CD4-positive, CD25-positive, alpha-beta regulatory T cell (primary cell): Measurements from ENCODE around the gene POLR2H. TPM values are rescaled to one million over a fixed set of nuclear protein-coding genes. Genes with fewer than 3 reads are reported as not detected.

Source experiments
- ATAC-seq, 2 donors: fragments of 150-1000 bp; cut with Tn5 transposase; one replicate each; pipeline ENCODE4 v1.10.0; 2021; ENCODE audit warnings: low read depth in 2 of 2, moderate number of reproducible peaks in 2 of 2, moderate library complexity in 1 of 2
- DNase-seq, 3 donors: peaks; one replicate each; pipeline versions ENCODE4 v3.0.0 to v3.0.0-alpha.2; 2012 to 2022; ENCODE audit warnings: mixed read lengths in 1 of 3
- H3K27ac ChIP-seq: one replicate; pipeline ENCODE4 v1.7.0; 2013; ENCODE audit warnings: mild to moderate bottlenecking, low read length; ENCODE audit not compliant: insufficient read depth, poor library complexity, severe bottlenecking
- H3K27me3 ChIP-seq: one replicate; pipeline ENCODE4 v1.7.0; 2013; ENCODE audit warnings: low read length; ENCODE audit not compliant: control insufficient read depth, insufficient read depth
- H3K36me3 ChIP-seq: one replicate; pipeline ENCODE4 v1.7.0; 2013; ENCODE audit warnings: mild to moderate bottlenecking, low read length, moderate library complexity; ENCODE audit not compliant: control insufficient read depth, insufficient read depth
- H3K4me1 ChIP-seq: 2 replicates; pipeline ENCODE4 v1.7.0; 2013; ENCODE audit warnings: mild to moderate bottlenecking, low read length; ENCODE audit not compliant: insufficient read depth, control insufficient read depth, poor library complexity, severe bottlenecking
- H3K4me3 ChIP-seq: one replicate; pipeline ENCODE4 v1.7.0; 2013; ENCODE audit warnings: low read depth, mild to moderate bottlenecking, low read length, moderate library complexity
- H3K9me3 ChIP-seq, 2 experiments: 1 replicate in 1 of 2; 2 replicates in 1 of 2; pipeline ENCODE4 v1.7.0; 2013; ENCODE audit warnings: low read length in 2 of 2, mild to moderate bottlenecking in 1 of 2, moderate library complexity in 1 of 2; ENCODE audit not compliant: control insufficient read depth in 2 of 2
- H3K27ac Mint-ChIP-seq, 3 donors: one replicate each; pipeline ENCODE4 v1.8.0; 2020 to 2022; ENCODE audit warnings: mild to moderate bottlenecking in 3 of 3, mixed read lengths in 3 of 3, moderate library complexity in 2 of 3
- H3K27me3 Mint-ChIP-seq: one replicate; pipeline ENCODE4 v1.8.0; 2022; ENCODE audit warnings: mild to moderate bottlenecking, mixed read lengths
- H3K36me3 Mint-ChIP-seq: one replicate; pipeline ENCODE4 v1.8.0; 2020; ENCODE audit warnings: mixed read lengths
- H3K4me1 Mint-ChIP-seq, 4 donors: one replicate each; pipeline ENCODE4 v1.8.0; 2020 to 2022; ENCODE audit warnings: mixed read lengths in 4 of 4, mild to moderate bottlenecking in 1 of 4
- H3K4me3 Mint-ChIP-seq, 4 donors: one replicate each; pipeline ENCODE4 v1.8.0; 2020 to 2022; ENCODE audit warnings: mild to moderate bottlenecking in 4 of 4, mixed read lengths in 4 of 4, moderate library complexity in 3 of 4
- H3K9me3 Mint-ChIP-seq, 7 donors: one replicate each; pipeline ENCODE4 v1.8.0; 2020 to 2022; ENCODE audit warnings: mixed read lengths in 7 of 7, mild to moderate bottlenecking in 3 of 7, moderate library complexity in 2 of 7
- polyA plus RNA-seq, 4 donors: library from polyadenylated mRNA; unstranded; fragments of 300-500 nt; fragmentation: Illumina TruSeq; gene quantifications; one replicate each; pipeline ENCODE4 v1.2.3, GENCODE V29; 2021
- total RNA-seq: library from RNA; stranded (reverse); gene quantifications from one replicate; pipeline ENCODE4 v1.2.3, GENCODE V29; 2022

Gene POLR2H
- total and polyA plus RNA-seq, 5 donors from 2014 or later, result 39.4 to 64.9 (median 59.3) TPM

DNA sequence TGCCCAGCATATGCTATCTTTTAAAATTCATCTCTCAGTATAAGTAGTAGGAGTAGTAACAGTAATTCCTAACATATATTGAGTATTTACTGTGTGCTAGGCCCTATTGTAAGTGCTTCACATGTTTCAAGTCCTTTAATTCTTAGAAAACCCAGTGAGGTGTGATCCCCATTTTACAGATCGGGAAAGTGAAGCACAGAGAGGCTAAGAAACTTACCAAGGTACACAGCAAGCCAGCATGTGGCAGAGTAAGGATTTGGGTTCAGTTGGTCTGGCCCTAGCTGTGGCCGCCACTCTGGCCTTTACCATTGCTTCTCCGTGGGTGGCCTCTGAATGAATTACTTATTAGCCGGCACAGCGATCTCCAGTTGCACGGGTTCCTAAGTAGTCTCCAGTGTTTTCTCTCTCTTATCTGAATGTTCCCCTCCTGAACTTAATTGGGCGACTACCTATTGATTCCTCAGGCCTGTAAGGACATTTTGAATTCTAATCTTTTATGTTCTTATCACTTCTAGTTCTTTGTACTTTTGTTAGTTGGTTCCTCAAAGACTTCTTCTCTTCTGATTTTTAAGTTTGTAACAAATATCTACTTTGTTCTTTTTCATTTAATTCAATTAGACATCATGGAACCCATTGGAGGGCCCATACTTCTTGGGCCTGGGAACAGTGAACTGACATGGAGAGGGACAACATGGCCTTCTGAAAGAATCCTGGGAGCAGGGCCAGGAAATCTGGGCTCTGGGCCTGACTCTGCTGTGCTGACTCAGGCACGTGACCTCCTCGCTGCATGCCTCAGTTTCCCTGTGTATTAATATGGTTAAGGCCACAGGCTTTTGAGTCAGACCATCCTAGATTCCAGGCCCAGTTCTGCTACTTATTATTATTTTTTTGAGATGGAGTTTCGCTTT, 11.7 kb upstream of the POLR2H start:
- H3K4me3 Mint-ChIP-seq, result no peak overlapping the region
- Histone ChIP-seq H3K4me3 (no peak overlapping the region), H3K27ac (no peak overlapping the region), H3K4me1 (peaks cover 4% of the 10 kb centered on the region), H3K9me3 (no peaks in the 10 kb centered on the region), H3K27me3 (no peaks in the 10 kb centered on the region), H3K36me3 (no peaks in the 10 kb centered on the region)
- H3K27ac Mint-ChIP-seq, result no peak overlapping the region
- H3K9me3 Mint-ChIP-seq, result no peaks in the 10 kb centered on the region
- H3K36me3 Mint-ChIP-seq, result peaks cover 3% of the 10 kb centered on the region
- no peaks in the 10 kb centered on the region for H3K4me1 Mint-ChIP-seq
- no peaks in the 10 kb centered on the region for H3K27me3 Mint-ChIP-seq
- ATAC-seq (no peak), DNase-seq (no peak)

DNA sequence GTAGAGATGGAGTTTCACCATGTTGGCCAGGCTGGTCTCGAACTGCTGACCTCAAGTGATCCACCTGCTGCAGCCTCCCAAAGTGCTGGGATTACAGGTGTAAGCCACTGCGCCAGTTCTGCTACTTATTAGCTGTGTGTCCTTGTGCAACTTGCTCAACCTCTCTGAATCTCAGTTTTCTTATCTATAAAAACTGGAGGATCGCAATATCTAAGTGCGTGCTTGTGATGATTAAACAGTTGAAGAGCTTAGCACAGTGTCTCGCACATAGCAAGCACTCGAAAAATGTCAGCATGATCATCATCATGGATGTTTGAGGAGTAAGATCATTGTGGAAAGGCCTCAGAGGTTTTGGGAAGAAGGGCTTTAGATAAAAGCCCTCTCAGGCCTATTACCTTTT, 10.9 kb upstream of the POLR2H start:
- H3K27me3 Mint-ChIP-seq, result peaks cover 4% of the 10 kb centered on the region
- Histone ChIP-seq H3K36me3 (no peaks in the 10 kb centered on the region), H3K27ac (no peak overlapping the region), H3K4me1 (peaks cover 4% of the 10 kb centered on the region), H3K27me3 (no peaks in the 10 kb centered on the region), H3K4me3 (no peak overlapping the region), H3K9me3 (no peaks in the 10 kb centered on the region)
- peaks cover 6% of the 10 kb centered on the region for H3K36me3 Mint-ChIP-seq
- no peaks in the 10 kb centered on the region for H3K9me3 Mint-ChIP-seq
- DNase-seq (no peak), ATAC-seq (no peak)
- H3K4me3 Mint-ChIP-seq, result no peak overlapping the region
- no peak overlapping the region for H3K27ac Mint-ChIP-seq
- no peaks in the 10 kb centered on the region for H3K4me1 Mint-ChIP-seq

DNA sequence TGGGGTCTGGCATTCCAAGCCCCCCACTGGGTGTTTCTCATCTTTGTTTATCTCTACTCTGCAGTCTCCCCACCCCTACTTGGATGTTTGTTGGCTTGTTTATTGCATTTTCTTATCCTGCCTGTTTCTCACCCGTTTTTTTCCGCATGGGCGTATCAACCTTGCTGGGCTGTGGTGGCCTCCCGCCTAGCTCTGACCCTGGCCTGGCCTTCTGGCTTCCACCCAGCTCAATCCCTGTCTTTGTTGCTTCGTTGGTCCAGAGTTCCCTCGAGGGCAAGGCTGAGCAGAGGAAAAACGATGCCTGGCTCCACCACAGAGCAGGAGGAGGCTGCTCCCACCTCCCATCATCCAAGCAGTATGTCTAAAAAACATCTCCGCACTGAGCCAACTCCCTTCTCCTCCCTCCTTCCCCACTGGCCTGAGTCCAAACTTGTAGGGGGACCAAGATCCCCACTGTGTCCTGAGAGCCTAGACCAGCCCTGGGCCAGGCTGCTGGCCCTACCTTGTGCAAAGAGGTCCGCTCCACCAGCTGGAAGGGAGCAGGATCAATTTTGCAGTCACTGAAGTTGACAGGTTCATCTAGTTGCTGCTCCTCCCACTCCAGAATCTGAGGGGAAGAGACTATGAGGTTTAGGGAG, 9.9 kb upstream of the POLR2H start:
- no peaks in the 10 kb centered on the region for H3K27me3 ChIP-seq
- H3K4me1 ChIP-seq, result peaks cover 4% of the 10 kb centered on the region
- Mint-ChIP-seq H3K27me3 (peaks cover 4% of the 10 kb centered on the region), H3K9me3 (no peaks in the 10 kb centered on the region), H3K4me3 (no peak overlapping the region), H3K27ac (no peak overlapping the region), H3K4me1 (no peaks in the 10 kb centered on the region), H3K36me3 (peaks cover 5% of the 10 kb centered on the region)
- no peak overlapping the region for H3K27ac ChIP-seq
- H3K9me3 ChIP-seq, result no peaks in the 10 kb centered on the region
- no peak for ATAC-seq
- DNase-seq, result no peak
- no peak overlapping the region for H3K4me3 ChIP-seq
- H3K36me3 ChIP-seq, result no peaks in the 10 kb centered on the region

DNA sequence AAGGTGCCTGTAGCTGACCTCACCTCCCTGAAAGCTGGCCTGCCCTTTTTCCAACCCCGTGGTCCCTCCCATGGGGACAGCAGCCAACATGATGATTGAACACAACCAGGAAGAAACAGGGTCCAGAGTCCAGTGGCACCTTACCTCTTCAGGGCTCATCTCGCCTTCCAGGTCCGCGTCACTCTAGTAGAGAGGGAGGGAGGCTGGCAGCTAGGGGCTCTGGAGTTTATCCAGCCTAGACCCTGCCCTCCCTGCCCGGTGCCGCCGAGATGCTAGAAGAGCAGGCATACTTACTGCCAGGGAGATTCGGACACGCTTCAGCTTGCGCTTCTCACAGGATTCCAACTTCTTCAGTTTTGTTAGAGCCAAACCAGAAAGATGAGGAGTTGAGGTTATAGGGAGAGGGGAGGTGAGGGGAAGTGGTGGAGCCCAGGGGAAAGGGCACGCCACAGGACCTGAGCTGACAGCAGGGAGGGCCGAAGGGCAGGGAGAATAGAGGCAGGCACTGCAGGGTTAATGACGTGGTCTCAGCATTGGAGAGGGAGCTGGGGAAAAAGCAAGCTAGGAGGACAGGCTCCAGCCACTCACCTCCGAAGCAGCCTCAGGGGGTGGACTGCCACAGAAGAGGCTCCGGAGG, 9.2 kb upstream of the POLR2H start:
- H3K9me3 ChIP-seq, result no peaks in the 10 kb centered on the region
- peak overlapping the region in 1 of 3 donors; percentile 11 for H3K27ac Mint-ChIP-seq
- no peak for ATAC-seq
- peak overlapping the region in 1 of 4 donors; percentile 15 for H3K4me3 Mint-ChIP-seq
- H3K4me1 ChIP-seq, result peaks cover 4% of the 10 kb centered on the region
- peaks cover 4% of the 10 kb centered on the region for H3K27me3 Mint-ChIP-seq
- H3K27ac ChIP-seq, result no peak overlapping the region
- no peaks in the 10 kb centered on the region for H3K36me3 ChIP-seq
- H3K36me3 Mint-ChIP-seq, result peaks cover 5% of the 10 kb centered on the region
- no peak overlapping the region for H3K4me3 ChIP-seq
- no peaks in the 10 kb centered on the region for H3K27me3 ChIP-seq
- DNase-seq, result no peak
- no peaks in the 10 kb centered on the region for H3K9me3 Mint-ChIP-seq
- H3K4me1 Mint-ChIP-seq, result no peaks in the 10 kb centered on the region

DNA sequence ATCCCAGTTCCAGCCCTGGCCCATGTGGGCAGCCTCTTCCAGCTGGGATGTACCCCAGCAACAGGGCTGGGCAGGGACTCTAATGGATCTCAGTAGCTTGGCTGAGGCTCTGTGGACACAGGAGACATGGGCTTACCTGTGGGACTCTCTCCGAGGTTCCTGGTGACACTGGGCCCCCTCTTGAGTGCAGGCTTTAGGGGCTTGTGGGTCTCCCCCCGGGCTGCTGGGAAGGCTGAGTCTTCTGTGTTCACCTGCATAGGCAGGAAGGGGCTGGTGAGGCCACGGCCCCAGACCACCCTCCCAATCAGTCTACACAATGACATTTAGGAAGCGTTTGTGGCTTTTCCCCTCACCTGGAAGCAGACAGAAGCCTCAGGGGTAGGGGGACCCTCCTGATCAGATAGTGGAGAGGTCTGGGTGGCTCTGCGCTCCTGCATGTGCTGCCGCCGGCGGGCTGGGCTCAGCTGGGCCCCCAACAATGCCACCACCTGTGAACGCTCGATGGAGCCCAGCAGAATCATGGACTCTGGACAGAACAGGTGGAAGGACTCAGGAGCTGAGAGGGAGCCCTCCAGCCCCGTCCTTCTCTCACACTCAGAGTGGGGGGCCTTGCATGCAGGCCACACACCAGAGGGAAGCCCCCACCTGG, 8.5 kb upstream of the POLR2H start:
- no peak for ATAC-seq
- Mint-ChIP-seq H3K36me3 (peaks cover 5% of the 10 kb centered on the region), H3K27ac (no peak overlapping the region), H3K4me3 (no peak overlapping the region), H3K9me3 (no peaks in the 10 kb centered on the region), H3K4me1 (no peaks in the 10 kb centered on the region), H3K27me3 (peaks cover 4% of the 10 kb centered on the region)
- no peak overlapping the region for H3K4me3 ChIP-seq
- H3K27me3 ChIP-seq, result no peaks in the 10 kb centered on the region
- no peaks in the 10 kb centered on the region for H3K9me3 ChIP-seq
- no peaks in the 10 kb centered on the region for H3K36me3 ChIP-seq
- H3K27ac ChIP-seq, result no peak overlapping the region
- no peak for DNase-seq
- H3K4me1 ChIP-seq, result peaks cover 4% of the 10 kb centered on the region

DNA sequence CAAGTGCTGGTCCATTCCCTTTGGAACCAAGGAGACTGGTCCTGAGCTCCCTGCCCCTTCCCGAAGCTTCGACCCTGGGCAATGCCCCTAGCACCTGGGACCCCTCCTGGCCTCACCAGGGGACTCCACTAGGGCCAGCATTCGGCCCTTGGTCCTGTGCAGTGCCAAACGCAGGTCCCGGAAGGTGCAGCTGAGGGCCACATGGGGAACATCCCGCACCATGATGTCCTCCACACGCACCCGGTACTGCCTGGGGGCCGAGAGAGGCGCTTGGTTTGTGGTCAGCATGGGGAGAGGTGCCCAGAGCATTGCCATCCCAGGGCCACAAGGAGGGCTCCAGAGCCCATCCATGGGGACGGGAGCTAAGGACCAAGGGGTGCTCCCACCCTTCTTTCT, 8.0 kb upstream of the POLR2H start:
- Mint-ChIP-seq H3K4me1 (no peaks in the 10 kb centered on the region), H3K27ac (no peak overlapping the region), H3K36me3 (peaks cover 5% of the 10 kb centered on the region), H3K4me3 (no peak overlapping the region), H3K9me3 (no peaks in the 10 kb centered on the region), H3K27me3 (peaks cover 4% of the 10 kb centered on the region)
- no peaks in the 10 kb centered on the region for H3K9me3 ChIP-seq
- H3K27ac ChIP-seq, result no peak overlapping the region
- no peak for DNase-seq
- H3K27me3 ChIP-seq, result no peaks in the 10 kb centered on the region
- no peak for ATAC-seq
- no peak overlapping the region for H3K4me3 ChIP-seq
- H3K4me1 ChIP-seq, result peaks cover 4% of the 10 kb centered on the region
- no peaks in the 10 kb centered on the region for H3K36me3 ChIP-seq

DNA sequence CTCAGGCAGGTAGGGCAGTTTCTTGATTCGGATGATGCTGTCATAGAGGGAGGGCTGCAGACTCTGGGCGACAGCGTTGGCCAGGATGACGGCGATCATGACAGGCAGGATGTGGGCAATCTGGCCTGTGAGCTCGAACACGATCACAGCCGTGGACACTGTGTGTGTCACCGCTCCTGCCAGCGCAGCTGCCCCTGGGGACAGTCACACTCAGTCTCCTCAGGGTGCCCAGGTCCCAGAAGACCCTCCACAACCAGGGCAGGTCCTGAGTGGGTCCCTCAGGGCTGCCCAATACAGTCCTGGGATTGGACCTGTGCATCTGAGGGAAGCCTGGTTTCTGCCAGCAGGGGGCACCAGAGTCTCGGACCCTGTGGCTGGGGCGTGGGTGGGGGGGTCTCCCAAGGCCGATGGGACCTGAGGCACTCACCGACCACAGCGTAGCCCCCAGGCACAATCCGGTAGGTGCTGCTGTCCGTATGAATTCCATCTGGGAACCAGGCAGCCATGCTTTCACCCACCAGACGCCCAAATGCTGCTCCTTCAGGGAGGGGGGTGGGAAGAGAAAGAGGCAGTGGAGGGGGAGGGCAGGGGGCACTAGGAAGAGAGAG, 7.3 kb upstream of the POLR2H start:
- Histone ChIP-seq H3K4me3 (no peak overlapping the region), H3K36me3 (no peaks in the 10 kb centered on the region), H3K27me3 (no peaks in the 10 kb centered on the region), H3K4me1 (peaks cover 4% of the 10 kb centered on the region), H3K27ac (no peak overlapping the region), H3K9me3 (no peaks in the 10 kb centered on the region)
- Mint-ChIP-seq H3K9me3 (no peaks in the 10 kb centered on the region), H3K4me1 (no peaks in the 10 kb centered on the region), H3K4me3 (no peak overlapping the region), H3K27ac (no peak overlapping the region), H3K27me3 (peaks cover 4% of the 10 kb centered on the region), H3K36me3 (peaks cover 5% of the 10 kb centered on the region)
- peak; percentile 40 to 46 (median 45) for DNase-seq
- peak; percentile 61 to 73 for ATAC-seq
